Osteocyte (in vitro differentiated cells): ENCODE measurements around the gene LOX. TPM values are rescaled to one million over a fixed set of nuclear protein-coding genes. Genes with fewer than 3 reads are reported as not detected.

Experiments
- DNase-seq: peaks from one replicate; pipeline ENCODE4 v3.0.0; 2021; ENCODE audit warnings: mixed read lengths; ENCODE audit not compliant: unreplicated experiment; ENCODE audit errors: extremely low spot score
- H3K27ac Mint-ChIP-seq: one replicate; pipeline ENCODE4 v1.8.0; 2021; ENCODE audit warnings: mild to moderate bottlenecking, mixed read lengths; ENCODE audit not compliant: unreplicated experiment
- H3K27me3 Mint-ChIP-seq: one replicate; pipeline ENCODE4 v1.8.0; 2021; ENCODE audit warnings: mixed read lengths; ENCODE audit not compliant: unreplicated experiment
- H3K36me3 Mint-ChIP-seq: one replicate; pipeline ENCODE4 v1.8.0; 2021; ENCODE audit warnings: mixed read lengths; ENCODE audit not compliant: unreplicated experiment
- H3K4me1 Mint-ChIP-seq: one replicate; pipeline ENCODE4 v1.8.0; 2021; ENCODE audit warnings: mixed read lengths; ENCODE audit not compliant: unreplicated experiment
- H3K4me3 Mint-ChIP-seq: one replicate; pipeline ENCODE4 v1.8.0; 2021; ENCODE audit warnings: mild to moderate bottlenecking, moderate library complexity, mixed read lengths; ENCODE audit not compliant: unreplicated experiment
- H3K9me3 Mint-ChIP-seq: one replicate; pipeline ENCODE4 v1.8.0; 2021; ENCODE audit warnings: mixed read lengths; ENCODE audit not compliant: unreplicated experiment
- CTCF ChIP-seq: fragments of 200-600 bp; sonication (generic); IDR thresholded peaks from 2 replicates; pipeline ENCODE4 v1.5.0; 2021; ENCODE audit warnings: antibody characterized with exemption, mild to moderate bottlenecking, moderate library complexity
- total RNA-seq: library from RNA; stranded (reverse); gene quantifications from 2 replicates; pipeline ENCODE4 v1.2.1, GENCODE V29; 2021

The LOX gene
- total RNA-seq, 1 donor from 2014 or later, result 72.0 TPM

- H3K36me3 Mint-ChIP-seq, result no peaks in the 10 kb centered on the region
- DNase-seq, result no peak
- H3K27me3 Mint-ChIP-seq, result no peaks in the 10 kb centered on the region
- H3K27ac Mint-ChIP-seq, result no peak overlapping the region
- H3K4me3 Mint-ChIP-seq, result no peak overlapping the region
- H3K9me3 Mint-ChIP-seq, result no peaks in the 10 kb centered on the region
- peaks cover 24% of the 10 kb centered on the region for H3K4me1 Mint-ChIP-seq
- no peak for TF ChIP-seq CTCF
Measured at GRCh38 chr5:122089096-122090013, 11.3 kb upstream of the LOX start.

DNA sequence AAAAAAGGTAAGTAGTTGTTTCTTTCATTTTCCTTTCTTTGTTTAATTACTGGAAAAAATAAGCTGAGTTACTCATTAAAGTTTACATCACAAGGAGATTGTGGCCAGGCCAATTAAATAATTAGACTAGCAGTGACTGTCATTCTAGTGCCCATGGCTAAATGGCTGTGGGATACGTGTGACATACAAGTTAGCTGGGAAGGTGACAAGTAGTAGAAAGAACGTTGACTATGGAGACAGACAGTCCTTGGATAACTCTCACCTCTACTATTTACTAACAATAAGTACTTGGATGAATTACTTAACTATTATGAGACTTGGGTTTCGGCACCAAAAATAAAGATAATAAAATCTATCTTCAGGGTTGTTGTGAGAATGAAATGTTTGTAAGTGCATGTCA lies 7.0 kb upstream of the LOX start:
- Mint-ChIP-seq H3K4me3 (no peak overlapping the region), H3K9me3 (no peaks in the 10 kb centered on the region), H3K36me3 (no peaks in the 10 kb centered on the region), H3K4me1 (peaks cover 2% of the 10 kb centered on the region), H3K27me3 (no peaks in the 10 kb centered on the region), H3K27ac (no peak overlapping the region)
- no peak for DNase-seq
- TF ChIP-seq CTCF, result no peak

- TF ChIP-seq CTCF, result no peak
- H3K4me3 Mint-ChIP-seq, result no peak overlapping the region
- no peaks in the 10 kb centered on the region for H3K9me3 Mint-ChIP-seq
- H3K36me3 Mint-ChIP-seq, result no peaks in the 10 kb centered on the region
- H3K4me1 Mint-ChIP-seq, result peaks cover 8% of the 10 kb centered on the region
- no peak for DNase-seq
- H3K27me3 Mint-ChIP-seq, result no peaks in the 10 kb centered on the region
- H3K27ac Mint-ChIP-seq, result no peak overlapping the region
Measured at GRCh38 chr5:122083535-122083934, 5.5 kb upstream of the LOX start.

GRCh38 chr5:122081541-122081940 lies 3.5 kb upstream of the LOX start:
- no peak for TF ChIP-seq CTCF
- Mint-ChIP-seq H3K4me1 (peaks cover 16% of the 10 kb centered on the region), H3K4me3 (no peak overlapping the region), H3K36me3 (no peaks in the 10 kb centered on the region), H3K27ac (no peak overlapping the region), H3K9me3 (no peaks in the 10 kb centered on the region), H3K27me3 (no peaks in the 10 kb centered on the region)
- no peak for DNase-seq

GRCh38 chr5:122077366-122078115 lies 518 bp downstream of the LOX start:
- peak overlapping the region; percentile 93 for H3K4me3 Mint-ChIP-seq
- peaks cover 51% of the 10 kb centered on the region for H3K4me1 Mint-ChIP-seq
- no peaks in the 10 kb centered on the region for H3K9me3 Mint-ChIP-seq
- TF ChIP-seq CTCF, result no peak
- DNase-seq, result peak; percentile 84
- H3K36me3 Mint-ChIP-seq, result no peaks in the 10 kb centered on the region
- peak overlapping the region; percentile 92 for H3K27ac Mint-ChIP-seq
- no peaks in the 10 kb centered on the region for H3K27me3 Mint-ChIP-seq
